ENCODE data around the gene ADAMTS14.
A peak's percentile ranks its signal among the peaks of the same experiment; 100 is the strongest.
"Not testable (repeated sequence)": the region's sequence is repeated elsewhere in the genome, so short reads cannot be mapped to it uniquely, and the experiment has no call there.

ADAMTS14 gene

DNA sequence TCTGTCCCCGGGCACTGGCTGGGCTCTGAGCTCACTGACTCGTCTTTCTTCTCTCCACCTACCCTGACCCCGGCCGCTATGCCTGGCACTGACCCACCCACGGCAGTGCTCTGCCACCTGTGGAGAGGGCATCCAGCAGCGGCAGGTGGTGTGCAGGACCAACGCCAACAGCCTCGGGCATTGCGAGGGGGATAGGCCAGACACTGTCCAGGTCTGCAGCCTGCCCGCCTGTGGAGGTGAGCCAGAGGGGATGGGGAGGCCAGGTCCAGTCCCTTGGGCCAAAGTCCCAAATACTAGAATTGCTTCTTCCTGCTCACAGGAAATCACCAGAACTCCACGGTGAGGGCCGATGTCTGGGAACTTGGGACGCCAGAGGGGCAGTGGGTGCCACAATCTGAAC, 85.5 kb downstream of the ADAMTS14 start:
- no peak for DNase-seq

DNA sequence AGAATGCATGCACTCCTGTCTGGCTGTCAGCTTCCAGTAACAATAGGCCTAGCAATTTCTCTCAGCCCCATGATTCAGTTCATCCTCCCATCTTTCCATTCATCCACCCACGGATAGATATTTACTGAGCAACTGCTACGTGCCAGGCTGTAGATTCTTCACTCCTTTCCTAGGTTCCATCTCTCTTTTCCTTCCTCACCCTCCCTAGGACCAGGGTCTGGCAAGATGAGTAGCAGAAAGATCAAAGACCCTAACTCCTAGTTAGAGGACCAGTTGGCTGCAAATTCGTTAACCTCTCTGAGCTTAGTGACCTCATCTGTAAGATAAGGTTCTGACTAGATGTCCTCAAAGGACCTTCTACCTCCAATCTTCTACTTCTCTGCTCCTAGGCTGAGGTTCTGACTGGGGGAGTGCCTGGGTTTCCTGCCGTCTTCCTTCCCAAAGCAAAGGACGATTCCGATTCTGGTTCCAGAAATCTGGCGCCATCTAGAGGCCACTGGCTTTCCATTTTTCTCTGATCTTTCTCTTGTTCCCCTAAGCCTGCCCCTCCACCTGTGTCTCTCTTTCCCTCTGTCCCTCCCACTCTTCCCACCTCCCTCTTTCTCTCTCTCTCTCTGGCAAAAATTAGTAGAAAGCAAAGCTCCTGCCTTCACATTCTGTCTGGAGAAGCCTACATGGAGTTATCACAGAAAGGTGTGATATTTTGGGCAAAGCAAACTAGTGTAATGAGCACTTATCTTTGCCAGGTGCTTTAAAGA, 86.6 kb downstream of the ADAMTS14 start:
- DNase-seq = peak; percentile 46

DNA sequence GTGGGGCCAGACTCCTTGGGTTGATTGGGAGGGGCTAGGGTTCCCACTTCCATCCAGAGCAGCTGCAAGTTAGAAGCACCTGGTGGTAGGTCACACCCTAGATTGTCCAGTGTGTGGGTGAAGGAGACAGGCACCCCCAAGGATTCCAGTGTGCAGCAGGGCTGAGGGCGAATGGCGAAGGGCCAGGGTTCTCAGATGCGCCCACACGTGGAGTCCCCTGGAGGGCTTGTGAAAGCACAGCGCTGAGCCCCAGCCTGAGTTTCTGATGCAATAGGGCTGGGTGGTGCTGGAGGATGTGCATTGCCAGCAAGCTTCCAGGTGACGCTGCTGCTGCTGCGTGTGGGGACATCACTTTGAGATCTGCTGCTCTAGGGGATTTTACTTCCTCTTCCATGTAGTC, 87.5 kb downstream of the ADAMTS14 start:
- no peak for DNase-seq

DNA sequence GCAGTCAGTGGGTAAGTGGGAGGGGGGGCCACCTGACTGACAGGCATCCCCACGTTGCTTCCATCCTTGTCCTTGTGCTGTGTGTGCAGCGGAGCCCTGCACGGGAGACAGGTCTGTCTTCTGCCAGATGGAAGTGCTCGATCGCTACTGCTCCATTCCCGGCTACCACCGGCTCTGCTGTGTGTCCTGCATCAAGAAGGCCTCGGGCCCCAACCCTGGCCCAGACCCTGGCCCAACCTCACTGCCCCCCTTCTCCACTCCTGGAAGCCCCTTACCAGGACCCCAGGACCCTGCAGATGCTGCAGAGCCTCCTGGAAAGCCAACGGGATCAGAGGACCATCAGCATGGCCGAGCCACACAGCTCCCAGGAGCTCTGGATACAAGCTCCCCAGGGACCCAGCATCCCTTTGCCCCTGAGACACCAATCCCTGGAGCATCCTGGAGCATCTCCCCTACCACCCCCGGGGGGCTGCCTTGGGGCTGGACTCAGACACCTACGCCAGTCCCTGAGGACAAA, 88.0 kb downstream of the ADAMTS14 start:
- no peak for DNase-seq

DNA sequence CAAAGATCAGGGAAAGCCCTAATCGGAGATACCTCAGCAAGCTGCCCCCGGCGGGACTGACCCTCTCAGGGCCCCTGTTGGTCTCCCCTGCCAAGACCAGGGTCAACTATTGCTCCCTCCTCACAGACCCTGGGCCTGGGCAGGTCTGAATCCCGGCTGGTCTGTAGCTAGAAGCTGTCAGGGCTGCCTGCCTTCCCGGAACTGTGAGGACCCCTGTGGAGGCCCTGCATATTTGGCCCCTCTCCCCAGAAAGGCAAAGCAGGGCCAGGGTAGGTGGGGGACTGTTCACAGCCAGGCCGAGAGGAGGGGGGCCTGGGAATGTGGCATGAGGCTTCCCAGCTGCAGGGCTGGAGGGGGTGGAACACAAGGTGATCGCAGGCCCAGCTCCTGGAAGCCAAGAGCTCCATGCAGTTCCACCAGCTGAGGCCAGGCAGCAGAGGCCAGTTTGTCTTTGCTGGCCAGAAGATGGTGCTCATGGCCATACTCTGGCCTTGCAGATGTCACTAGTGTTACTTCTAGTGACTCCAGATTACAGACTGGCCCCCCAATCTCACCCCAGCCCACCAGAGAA, 88.8 kb downstream of the ADAMTS14 start:
- DNase-seq = no peak

DNA sequence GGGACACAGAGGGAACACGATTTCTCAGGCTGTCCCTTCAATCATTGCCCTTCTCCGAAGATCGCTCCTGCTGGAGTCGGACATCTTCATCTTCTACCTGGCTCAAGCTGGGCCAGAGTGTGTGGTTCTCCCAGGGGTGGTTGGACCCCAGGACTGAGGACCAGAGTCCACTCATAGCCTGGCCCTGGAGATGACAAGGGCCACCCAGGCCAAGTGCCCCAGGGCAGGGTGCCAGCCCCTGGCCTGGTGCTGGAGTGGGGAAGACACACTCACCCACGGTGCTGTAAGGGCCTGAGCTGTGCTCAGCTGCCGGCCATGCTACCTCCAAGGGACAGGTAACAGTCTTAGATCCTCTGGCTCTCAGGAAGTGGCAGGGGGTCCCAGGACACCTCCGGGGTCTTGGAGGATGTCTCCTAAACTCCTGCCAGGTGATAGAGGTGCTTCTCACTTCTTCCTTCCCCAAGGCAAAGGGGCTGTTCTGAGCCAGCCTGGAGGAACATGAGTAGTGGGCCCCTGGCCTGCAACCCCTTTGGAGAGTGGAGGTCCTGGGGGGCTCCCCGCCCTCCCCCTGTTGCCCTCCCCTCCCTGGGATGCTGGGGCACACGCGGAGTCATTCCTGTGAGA, 89.5 kb downstream of the ADAMTS14 start:
- DNase-seq = no peak

DNA sequence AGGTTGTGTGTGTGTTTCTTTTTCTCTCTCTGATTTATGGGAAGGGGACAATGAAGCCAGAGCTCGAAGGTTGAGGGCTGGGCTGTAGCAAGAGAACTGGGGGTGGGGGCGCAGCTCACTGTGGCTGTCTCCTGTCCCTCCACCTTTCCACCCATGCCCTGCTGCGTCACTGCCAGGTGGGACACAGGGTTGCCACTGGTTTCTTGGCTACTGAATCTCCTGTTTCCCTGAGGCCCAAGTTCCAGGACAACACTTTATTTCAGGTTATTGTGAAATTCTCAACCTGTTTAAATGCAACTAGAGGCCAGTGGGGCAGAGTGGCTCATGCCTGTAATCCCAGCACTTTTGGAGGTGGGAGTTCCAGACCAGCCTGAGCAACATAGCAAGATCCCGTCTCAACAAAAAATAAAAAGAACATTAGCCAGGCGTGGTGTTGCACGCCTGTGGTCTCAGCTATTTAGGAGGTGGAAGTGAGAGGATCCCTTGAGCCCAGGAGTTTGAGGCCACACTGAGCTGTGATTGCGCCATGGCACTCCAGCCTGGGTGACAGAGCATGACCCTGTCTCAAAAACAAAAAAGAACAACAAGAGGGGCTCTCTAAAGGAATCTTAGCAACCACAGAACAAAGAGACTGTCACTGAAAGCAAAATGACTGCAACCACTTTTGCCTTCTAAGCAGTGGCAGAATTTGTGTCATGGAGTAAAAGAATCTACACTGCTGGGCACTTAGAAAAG, 90.3 kb downstream of the ADAMTS14 start:
- DNase-seq = no peak

DNA sequence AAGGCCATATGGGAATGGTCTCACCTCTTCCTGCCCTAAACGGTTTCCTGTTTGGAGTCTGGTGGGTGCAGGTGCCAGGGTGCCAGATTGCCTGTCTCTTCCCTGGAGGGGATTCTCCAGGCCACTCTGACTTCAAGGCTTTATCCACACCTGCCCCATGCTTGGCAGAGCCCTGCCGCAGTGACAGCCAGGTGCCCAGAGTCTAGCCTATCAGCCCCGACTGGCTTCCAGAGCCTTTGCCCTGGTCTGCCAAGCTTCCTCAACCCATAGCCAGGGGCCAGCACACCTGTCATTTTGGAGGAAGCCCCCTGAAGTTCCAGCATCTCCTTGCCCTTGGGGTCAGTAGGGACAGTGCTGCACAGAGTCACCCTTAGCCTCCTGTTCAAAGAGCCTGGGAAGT, 91.3 kb downstream of the ADAMTS14 start:
- no peak for DNase-seq

DNA sequence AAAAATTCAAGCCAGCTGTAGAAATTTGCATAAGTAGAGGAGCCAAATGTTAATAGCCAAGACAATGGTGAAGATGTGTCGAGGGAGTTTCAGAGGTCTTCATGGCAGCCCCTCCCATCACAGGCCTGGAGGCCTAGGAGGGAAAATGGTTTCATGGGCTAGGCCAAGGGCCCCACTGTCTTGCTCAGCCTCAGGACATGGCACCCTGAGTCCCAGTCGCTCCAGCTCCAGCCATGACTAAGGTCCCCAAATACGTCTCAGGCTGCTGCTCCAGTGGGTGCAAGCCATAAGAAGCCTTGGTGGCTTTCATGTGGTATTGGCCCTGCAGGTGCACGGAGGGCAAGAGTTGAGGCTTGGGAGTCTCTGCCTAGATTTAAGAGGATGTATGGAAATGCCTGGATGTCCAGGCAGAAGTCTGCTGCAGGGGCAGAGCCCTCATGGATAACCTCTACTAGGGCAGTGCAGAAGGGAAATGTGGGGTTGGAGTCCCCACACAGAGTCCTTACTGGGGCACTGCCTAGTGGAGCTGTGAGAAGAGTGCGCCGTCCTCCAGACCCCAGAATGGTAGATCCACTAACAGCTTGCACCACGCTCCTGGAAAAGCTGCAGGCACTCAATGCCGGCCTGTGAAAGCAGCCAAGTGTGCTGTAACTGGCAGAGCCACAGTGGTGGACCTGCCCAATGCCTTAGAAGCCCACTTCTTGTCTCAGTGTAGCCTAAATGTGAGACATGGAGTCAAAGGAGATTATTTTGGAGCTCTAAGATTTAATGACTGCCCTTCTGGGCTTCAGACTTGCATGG, 93.7 kb downstream of the ADAMTS14 start:
- DNase-seq = no peak

DNA sequence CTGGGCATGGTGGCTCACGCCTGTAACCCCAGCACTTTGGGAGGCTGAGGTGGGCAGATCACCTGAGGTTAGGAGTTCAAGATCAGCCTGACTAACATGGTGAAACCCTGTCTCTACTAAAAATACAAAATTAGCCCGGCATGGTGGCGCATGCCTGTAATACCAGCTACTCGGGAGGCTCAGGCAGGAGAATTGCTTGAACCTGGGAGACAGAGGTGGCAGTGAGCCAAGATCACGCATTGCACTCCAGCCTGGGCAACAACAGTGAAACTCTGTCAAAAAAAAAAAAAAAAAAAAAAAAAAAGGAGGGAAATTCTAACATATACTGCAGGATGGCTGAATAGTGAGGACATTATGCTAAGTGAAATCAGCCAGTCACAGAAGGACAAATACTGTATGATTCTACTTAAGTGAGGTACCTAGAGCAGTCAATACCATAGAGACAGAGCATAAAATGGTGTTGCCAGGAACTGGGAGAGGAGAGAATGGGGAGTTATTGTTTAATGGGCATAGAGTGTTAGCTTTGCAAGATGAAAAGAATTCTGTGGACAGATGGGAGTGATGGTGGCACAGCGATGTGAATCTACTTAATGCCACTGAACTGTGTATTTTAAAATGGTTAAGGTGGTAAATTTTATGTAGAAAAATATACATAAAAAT, 95.8 kb downstream of the ADAMTS14 start:
- not testable (repeated sequence) for DNase-seq

DNA sequence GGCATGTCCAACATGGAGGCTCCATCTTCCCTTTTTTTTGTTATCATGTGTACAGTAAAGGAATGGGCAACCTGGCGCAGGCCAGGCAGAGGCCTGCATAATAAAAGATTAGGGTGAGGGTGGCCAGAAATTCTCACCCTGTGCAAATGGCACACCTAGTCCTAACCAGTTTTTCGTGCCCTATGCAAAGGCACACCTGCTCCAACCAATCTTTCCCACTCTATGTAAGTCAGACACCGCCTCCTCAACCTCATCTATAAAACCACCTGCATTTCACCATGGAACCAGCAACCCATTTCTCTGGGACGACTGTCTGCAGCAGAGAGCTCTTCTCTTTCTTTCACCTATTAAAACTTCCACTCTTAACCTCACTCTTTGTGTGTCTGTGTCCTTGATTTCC, 96.8 kb downstream of the ADAMTS14 start:
- no peak for DNase-seq

DNA sequence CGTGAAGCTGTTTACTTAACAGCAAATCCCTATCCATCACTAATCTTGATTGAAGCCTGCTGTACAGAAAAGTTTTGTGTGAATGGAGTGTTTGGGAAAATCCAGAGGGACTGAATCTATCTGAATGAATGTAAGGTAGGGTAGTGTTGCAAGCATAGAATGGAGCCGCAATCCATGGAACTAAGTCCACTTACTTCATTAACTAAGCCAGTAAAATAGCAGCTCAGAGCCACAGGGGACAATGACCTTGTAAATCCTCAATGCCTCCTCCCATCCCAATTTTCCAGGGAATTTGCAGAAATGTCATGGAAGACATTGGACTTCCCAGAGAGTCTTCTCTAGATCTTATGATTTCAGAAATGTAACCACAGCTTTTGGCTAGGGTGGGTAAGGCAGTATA, 97.7 kb downstream of the ADAMTS14 start:
- DNase-seq = no peak

DNA sequence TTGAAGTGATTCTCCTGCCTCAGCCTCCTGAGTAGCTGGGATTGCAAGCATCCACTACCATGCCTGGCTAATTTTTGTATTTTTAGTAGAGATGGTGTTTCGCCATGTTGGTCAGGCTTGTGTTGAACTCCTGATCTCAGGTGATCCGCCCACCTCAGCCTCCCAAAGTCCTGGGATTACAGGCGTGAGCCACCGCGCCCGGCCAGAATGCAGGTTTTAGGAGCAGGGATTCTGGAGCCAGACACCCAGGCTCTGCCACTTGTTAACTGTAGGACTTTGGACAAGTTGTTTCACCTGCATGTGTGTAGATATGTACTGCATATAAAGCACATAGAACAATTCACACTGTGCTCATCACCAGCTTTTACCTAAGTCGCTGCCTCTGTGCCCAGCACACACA, 98.2 kb downstream of the ADAMTS14 start:
- DNase-seq = not testable (repeated sequence)

DNA sequence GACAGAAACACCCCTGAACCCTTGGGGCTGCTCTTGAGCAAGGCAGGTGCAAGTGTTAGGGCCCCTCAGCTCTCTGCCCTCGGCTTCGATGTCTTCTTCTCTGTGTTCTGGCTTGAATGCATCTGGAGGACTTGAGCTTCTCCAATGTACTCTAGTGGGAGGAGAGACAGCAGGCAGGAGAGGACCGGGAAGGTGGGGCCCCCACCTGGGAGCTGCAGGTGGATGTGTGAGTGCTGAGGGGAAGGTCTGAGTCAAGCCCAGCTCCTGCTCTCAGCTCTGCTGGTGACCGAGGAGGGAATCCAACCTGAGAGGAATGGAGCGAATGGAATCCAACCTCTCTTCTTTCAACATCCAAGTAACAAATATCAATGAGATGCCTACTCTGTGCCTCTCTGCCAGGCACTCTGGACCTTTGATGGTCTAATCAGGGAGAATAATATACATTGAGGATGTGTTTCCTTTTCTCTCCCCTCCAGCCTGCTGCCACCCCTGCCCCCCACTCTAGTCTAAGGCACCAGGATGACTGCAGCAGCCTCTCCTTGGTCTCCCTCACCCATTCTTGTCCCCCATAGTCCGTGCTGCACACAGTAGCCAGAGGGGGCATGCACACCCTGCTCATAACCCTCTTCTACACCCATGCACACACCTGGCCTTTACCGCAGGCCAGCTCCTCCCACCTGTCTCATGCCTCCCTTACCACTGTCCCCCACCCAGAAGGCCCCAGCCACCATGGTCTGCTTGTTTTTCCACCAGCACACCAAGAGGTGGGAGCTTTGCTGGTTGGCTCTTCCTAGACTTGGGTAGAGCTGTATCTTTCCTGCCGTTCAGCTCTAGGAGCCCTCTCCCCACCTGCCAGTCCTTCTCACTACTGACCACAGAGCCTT, 99.2 kb downstream of the ADAMTS14 start:
- no peak for DNase-seq

DNA sequence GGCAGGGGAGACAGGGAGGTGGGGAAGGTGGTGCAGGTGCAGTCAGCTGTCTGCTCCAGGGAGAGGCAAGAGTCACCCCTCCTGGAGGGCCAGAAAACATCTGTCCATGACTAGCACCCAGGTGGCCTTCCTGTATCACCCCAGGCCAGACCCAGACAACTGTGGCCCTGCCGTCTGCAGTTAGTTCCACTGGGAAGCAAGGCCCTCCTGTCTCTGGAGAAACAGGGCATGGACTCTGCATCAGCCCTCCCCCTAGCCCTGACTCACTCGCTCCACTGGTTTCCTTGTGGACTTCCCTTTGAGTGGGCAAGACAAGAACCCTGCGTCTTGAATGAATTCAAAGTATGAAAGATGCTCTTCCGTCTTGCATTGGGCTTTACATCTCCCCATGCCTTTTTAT, 100.3 kb downstream of the ADAMTS14 start:
- DNase-seq = no peak

DNA sequence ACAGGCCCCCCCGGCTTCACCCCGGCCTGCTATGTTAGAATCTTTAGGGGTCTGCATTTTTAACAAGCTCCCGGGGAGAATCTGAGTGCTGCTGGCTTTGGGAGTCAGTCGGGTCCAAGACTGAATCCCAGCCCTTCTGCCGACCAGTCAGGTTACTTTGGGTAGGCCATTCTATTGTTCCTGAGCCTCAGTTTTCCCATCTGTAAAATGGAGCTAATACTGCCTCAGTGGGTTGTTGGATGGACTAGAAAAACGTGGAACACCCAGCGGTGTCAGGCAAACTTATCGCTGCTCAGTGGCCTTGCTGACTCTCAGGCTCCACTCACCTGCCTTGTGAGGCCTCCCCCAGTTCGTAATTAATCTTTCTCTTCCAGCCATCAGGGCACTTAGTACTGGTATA, 101.2 kb downstream of the ADAMTS14 start:
- DNase-seq = no peak

DNA sequence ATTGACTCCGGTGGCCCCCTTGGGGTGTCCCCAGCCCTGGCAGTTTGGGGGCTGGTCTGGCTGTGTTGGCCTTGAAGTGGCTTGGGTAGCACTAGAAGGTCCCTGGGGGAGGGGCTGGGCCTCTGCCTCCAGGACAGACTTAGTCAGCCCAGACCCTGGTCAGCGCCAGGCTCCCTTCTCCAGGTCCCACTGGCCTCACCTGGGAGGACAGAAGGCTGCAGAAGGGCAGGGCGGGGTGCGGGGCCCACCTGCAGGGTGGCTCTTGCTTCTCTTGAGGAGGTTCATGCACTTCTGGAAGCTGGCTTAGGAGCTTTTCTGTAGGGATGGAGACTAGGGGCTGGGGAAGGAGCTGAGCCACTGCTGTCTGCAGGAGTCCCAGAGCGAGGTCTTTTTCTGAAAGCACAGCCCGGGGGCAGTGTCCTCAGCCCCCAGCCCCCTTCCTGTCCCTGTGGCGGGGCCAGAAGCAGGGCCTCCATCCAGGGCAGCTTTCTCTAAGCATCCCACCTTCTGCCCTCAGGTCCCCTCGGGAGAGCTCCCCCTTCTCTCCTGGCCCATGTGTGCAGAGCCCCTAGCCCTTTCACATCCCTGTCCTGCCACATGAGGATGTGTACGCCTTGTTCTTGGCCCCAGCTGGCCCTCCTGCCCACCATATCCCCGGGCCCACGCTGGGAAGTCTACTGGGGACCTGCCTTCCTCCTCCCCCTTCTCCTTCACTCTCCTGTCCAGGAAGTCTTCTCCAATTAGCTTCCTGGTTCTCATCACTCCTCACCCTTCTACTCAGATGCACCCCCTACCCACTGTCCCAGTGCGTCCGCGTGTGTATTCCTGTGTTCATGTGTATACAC, 101.9 kb downstream of the ADAMTS14 start:
- DNase-seq = no peak

DNA sequence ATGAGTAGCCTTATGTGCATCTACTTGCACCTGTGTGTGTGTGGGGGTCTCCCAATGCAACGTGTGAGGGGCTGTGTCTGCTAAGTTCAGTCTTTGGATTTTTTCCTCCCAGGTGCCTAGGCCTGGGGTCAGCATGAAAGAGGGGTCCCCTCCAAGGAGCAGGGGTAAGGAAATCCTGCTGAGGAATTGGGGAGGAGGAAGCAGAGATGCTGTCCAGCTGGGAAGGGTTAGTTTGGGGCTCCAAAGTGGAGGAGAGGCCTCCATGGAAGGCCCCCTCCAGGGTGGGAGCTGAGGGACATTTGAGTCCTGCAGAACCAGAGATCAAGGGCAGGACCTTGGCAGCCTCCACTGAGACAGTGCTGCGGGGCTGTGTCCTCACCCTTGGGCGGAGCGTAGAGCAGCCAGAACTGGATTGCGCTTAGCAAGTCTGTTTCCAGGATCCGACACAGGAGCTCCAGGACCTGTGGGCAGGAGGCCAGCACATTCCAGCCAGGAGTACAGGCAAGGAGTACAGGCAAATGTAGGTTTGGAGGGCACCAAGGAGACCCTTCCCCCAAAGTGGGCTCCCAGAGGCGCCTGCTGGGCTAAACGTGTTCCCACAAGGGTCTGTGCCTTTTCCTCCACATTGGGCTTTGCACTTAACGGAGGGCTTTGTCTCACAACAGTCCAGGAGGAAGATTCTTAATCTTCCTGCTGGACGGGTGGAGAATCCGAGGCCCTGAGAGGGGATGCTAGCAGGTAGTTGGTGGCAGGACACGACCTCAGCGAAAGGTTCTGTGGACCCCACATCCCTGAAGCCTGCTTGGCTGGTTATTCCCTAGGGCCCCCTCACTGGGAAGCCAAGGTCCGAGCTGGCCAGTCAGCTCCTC, 102.7 kb downstream of the ADAMTS14 start:
- no peak for DNase-seq
